NCI-H69 (cell line): ENCODE data around the gene SRP9.
"Not testable (repeated sequence)": the region's sequence is repeated elsewhere in the genome, so short reads cannot be mapped to it uniquely, and the experiment has no call there.

Experiments
- DNase-seq: peaks from one replicate; lab custom pipeline; 2025; lab: John Stamatoyannopoulos, UW

SRP9 gene

DNA sequence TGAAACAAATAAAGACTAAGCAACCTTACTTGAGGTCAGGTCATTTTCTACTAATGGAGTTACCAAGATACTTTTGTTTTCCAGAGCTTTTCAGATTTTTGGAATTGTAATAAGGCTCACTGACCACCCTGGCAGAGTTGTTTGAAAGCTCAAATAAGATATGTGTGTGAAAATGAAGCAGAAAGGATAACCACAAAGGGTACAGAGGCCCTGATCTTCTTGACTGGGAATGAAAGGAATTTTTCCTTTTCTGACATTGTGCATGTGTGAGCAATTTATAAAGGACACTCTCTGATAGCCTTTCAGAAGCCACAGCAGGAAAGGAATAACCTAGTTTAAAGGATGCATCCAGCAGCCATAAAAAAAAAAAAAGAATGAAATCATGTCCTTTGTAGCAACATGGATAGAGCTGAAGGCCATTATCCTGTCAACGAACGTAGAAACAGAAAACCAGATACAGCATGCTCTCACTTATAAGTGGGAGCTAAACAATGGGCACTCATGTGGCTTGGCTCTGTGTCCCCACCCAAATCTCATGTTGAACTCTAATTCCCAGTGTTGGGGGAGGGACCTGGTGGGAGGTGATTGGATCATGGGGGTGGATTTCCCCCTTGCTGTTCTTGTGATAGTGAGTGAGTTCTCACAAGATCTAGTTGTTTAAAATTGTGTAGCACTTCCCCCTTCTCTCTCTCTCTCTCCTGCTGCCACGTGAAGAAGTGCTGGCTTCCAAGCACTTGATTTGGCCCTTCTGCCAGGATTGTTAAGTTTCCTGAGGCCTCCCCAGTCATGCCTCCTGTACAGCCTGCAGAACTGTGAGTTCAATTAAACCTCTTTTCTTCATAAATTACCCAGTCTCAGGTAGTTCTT, 3.1 kb upstream of the SRP9 start:
- DNase-seq: no peak

DNA sequence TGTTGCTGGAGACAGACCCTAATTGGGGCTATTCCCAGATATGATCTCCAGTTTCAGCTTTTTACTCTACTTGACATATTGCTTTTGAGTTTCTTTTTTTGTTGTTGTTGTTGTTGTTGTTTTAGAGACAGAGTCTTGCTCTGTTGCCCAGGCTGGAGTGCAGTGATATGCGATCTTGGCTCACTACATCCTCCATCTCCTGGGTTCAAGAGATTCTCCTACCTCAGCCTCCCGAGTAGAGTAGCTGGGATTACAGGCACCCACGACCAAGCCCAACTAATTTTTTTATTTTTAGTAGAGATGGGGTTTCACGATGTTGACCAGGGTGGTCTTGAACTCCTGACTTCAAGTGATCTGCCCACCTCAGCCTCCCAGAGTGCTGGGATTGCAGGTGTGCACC, 1.3 kb upstream of the SRP9 start:
- DNase-seq: no peak

DNA sequence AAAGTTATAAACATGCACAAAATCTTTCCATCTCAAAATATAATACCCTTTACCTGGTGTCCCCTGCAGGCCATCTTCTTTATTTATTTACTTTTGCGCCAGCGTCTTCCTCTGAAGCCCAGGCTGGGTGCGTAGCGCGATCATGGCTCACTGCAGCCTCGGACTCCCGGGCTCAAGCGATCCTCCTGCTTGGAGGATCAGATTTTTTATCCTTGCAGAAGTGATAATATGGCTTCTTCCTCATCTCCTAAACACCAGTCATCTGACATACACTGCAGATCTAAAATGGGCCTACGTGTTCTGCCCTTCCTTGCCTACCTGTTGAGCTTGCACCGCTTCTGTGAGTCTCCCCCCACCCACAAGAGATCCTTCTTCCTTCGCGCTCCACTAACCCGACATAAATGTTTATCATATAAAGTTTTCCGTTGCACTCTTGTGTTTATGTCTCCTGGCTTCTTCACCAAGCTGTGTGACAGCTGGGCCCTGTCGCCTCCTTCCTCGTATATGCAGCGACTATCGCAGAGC, 506 bp upstream of the SRP9 start:
- DNase-seq: peak; percentile 79

DNA sequence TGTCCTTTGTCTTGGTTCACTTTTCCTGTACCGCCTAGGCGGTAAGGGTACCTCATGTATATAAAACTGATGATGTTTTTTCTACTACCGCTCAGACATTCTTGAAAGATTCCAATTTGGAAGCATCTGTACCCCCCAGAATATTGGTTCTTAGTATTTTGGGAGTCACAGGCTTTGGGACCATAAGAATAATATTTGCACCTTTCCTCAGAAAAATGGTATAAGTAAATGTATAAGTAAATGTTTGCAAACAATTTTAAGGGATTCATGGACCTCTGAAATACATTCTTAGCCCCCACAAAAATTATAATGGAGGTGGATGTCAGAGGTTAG, 677 bp downstream of the SRP9 start:
- no peak for DNase-seq

DNA sequence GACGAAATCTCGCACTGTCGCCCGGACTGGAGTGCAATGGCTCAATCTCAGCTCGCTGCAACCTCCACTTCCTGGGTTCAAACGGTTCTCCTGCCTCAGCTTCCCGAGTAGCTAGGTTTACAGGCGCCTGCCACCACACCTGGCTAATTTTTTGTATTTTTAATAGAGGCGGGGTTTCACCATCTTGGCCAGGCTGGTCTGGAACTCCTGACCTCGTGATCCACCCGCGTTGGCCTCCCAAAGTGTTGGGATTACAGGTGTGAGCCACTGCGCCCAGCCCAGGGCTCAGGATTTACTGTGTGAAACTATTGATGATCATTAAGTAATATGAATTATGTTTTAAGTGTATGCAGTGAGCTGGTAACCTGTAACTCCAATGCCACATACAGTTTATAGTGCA, 1.5 kb downstream of the SRP9 start:
- DNase-seq: not testable (repeated sequence)

DNA sequence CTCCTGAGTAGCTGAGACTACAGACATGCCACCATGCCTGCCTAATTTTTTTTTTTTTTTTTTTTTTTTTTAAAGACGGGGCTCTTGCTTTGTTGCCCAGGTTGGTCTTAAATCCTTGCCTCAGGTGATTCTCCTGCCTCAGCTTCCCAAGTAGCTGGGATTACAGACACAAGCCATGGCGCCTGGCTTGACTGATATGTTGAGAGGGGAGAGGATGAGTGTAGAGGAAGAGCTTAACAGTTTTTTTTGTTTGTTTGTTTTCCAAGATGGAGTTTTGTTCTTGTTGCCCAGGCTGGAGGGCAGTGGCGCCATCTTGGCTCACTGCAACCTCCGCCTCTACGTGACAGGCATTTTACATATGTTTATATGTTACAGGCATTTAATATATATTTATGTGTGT, 2.5 kb downstream of the SRP9 start:
- no peak for DNase-seq

DNA sequence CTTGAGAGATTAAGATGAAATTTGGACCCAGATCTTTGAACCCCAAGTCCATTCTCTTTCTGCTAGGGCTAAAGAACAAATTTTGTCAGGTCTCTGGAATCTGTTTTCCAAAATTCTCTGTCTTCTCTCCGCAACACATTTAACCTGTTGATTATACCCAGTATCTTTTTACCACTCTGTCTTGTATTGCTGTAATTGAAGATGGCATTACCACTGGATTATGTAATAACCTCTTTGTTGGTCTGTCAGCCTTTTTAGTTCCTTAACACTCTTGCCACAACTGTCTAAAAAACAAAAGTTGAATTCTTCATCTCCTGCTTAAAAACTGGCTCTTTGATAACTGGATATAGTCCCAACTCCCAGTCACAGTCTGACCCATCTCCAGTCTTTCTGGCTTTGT, 3.0 kb downstream of the SRP9 start:
- no peak for DNase-seq

DNA sequence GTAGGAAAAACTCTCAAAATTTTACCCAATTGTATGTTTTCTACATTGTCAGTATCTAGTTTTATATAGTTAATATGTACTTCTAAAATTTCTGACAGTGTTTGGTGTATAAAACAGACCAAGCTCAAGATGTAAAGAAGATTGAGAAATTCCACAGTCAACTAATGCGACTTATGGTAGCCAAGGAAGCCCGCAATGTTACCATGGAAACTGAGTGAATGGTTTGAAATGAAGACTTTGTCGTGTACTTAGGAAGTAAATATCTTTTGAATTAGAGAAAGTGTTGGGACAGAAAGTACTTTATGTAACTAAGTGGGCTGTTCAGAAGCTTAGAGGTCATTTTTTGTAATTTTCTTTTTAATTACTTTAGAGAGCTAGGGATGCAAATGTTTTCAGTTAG, 11.5 kb downstream of the SRP9 start:
- not testable (repeated sequence) for DNase-seq

DNA sequence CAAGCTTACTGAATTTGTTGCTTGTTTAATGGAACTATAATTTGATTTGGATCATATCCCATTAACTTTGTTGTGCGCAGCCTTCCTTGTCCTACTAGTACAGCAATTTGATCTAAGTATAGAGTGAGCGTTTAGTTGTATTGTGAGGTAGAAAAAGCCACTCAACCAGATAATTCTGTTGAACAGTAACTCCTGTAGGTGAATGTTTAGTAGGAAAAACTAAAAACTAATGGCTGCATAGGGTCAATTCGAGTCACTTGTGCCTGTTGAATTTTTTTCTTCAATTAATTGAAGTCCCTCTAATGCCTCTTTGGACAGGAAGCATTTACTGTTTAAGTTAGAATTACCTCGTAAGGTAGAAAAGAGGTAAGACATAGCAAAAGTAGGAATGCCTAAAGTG, 17.3 kb downstream of the SRP9 start:
- DNase-seq: no peak

DNA sequence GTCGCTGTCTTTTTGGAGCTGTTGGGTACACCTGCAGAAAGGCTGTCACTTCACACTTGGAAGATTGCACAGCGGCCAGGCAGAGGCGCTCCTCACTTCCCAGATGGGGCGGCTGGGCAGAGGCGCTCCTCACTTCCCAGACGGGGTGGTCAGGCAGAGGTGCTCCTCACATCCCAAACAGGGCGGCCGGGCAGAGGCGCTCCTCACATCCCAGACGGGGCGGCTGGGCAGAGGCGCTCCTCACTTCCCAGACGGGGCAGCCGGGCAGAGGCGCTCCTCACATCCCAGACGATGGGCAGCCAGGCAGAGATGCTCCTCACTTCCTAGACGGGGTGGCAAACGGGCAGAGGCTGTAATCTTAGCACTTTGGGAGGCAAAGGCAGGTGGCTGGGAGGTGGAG, 18.5 kb downstream of the SRP9 start:
- not testable (repeated sequence) for DNase-seq

DNA sequence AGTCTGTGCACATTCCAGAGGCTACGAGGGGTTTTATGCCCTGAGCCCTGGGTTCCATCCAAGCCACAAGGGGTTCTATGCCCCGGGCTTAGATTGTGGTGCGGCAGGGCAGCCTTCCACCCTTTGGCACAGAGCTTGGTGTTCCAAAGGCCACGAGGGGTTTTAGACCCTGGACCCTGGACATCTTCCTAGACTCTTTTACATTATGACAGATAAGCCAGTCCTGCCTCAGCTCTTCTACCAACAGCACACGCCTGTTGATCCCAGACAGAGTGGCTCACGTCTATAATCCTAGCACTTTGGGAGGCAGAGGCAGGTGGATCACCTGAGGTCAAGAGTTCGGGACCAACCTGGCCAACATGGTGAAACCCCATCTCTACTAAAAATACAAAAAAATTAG, 23.5 kb downstream of the SRP9 start:
- not testable (repeated sequence) for DNase-seq

DNA sequence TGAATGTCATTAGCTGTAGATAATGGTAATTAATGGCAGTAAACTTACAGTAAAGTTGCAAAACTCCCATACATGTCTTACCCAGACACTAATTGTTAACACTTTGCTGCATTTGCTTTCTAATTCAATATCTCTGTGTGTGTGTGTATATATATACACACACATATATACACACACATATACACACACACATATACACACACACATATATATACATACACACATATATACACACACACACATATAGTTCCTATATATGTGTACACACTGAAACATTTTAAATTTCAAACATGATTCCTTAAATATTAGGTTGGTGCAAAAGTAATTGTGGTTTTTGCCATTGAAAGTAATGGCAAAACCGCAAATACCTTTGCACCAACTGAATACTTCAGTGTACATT, 28.6 kb downstream of the SRP9 start:
- DNase-seq: no peak

DNA sequence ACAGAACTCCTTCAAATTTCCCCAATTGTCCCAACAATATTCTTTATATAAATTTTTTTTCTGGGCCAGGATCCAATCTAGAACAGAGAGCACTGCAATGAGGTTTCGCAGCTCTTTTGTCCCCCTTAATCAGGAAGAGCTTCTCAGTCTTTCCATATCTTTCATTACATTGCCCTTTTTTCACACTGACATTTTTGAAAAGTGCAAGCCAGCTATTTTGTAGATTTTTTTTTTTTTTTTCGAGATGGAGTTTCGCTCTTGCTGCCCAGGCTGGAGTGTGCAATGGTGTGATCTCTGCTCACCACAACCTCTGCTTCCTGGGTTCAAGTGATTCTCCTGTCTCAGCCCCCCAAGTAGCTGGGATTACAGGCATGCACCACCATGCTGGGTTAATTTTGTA, 29.1 kb downstream of the SRP9 start:
- not testable (repeated sequence) for DNase-seq

DNA sequence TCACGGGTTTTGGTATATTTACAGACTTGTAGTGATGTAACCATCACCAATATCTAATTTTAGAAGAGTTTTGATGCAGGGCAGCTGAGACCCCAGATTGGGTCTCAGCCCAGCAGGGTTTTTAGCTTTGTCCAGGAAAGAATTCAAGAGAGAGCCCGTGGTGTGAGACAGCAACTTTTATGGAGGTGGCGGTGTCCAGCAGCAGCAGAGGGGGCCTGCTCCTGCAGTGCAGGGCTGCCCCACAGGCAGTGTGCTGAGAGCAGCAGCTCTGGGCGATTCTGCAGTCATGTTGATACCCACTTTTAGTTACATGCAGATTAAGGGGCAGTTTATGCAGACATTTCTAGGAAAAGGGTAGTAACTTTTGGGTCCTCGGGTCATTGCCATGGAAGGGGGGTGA, 30.5 kb downstream of the SRP9 start:
- DNase-seq: no peak

DNA sequence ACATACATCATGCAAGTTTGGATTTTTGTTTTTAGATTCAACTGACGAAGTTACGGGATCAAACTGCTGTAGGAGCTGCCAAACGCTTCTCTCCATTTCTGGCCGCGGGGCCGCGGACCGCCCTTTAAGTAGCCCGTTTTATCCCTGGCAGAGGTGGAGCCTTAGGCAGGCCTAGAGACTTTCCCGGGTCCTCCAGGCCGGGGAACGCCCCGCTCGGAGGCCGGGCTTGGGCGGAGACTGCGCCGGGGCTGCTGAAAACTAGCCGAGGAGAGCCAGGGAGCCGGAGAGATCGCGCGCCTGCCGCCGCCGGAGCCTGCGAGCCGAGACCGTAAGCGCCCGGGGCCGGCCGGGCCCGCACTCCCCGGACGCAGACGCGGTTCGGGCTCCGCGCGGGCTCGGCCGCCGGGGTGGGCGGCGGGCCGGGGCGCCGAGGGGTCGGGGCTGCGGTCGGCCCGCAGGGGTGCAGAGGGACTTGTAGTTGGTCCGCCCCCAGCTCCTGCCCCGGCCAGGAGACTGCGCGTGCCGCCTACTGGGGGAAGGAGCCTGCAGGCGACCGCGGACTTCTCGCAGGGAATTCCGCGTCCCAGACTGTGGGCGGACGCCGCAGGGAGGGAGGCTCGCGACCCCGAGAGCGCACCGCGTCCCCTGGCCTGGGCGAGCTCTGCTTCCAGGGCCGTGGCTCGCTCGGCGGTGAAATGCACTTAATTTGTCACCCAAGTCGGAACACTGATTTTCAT, 32.4 kb downstream of the SRP9 start, which contains the start of gene EPHX1:
Gene EPHX1, plus strand, starts transcription at position 283 of the 737 bp plus-strand sequence. CDS start 18,606 bp downstream, outside the sequence.
- DNase-seq: peak; percentile 91

DNA sequence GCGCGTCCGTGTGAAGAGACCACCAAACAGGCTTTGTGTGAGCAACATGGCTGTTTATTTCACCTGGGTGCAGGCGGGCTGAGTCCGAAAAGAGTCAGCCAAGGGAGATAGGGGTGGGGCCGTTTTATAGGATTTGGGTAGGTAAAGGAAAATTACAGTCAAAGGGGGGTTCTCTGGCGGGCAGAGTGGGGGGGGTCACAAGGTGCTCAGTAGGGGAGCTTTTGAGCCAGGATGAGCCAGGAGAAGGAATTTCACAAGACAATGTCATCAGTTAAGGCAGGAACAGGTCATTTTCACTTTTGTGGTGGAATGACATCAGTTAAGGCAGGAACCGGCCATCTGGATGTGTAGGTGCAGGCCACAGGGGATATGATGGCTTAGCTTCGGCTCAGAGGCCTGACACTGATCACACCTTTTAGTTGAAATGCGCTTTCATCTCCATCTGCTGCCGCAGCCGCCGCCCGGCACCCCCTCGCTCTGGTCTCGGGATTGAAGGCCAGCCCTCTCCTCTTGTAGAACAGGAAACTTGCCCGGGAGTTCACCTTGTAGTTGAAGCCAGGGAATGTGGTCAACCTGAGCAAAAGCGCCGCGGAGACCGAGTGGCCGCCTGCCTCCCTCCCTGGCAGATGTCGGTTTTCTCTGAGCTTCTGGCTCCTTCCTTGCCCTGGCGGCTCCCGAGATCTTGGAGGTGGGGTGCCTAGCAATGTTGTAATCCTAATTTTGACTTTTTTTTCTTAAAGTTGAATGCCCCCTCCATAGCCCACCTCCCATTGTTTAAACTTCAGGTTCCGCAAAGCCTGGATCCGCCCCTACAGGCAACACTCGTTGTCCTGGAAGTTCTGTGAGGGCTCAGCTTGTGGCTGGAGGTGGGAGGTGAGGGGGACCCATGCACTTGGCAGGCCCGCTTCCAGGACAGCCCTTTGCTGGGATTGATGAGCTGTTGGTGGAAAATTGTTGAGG, 33.2 kb downstream of the SRP9 start:
- DNase-seq: peak; percentile 22

DNA sequence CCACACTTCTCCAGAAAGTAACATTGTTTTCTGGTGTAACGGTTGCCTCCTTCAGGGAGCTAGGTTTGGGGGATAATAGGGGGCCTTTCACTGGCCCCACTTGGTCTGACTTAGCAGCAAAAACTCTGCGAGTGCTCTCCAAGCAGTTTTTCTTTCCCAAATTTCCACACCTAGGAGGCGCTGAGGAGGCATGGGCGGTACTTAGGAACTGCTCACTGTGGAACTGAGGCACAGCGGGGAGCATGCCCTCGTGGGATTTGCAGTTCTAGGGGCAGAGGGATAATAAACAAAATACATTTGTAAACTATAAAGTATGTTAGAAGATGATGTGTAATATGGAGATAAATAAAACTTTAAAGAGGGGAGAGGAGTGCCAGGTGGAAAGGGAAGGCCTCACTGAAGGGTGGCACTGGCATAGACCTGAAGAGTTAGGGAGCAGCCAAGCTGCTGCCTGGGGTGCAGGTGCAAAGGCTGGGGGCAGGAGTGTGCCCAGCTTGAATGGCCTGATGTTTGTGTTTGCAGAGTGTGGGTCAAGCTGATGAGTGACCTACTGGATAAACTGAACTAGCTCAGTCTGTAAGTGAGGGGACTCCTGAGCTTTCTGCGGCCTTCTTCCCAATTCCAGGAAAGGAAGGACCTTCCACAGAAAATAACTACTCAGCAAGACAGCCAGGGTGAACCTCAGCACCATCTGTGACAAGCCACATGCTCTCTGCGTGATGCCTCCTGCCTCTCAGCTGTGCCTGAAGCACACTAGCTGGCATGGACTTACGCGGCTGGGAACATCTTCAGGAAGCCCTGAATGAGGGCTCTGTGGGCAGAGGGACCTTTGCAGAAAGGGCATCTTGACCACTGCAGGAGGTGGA, 34.2 kb downstream of the SRP9 start:
- DNase-seq: peak; percentile 73

DNA sequence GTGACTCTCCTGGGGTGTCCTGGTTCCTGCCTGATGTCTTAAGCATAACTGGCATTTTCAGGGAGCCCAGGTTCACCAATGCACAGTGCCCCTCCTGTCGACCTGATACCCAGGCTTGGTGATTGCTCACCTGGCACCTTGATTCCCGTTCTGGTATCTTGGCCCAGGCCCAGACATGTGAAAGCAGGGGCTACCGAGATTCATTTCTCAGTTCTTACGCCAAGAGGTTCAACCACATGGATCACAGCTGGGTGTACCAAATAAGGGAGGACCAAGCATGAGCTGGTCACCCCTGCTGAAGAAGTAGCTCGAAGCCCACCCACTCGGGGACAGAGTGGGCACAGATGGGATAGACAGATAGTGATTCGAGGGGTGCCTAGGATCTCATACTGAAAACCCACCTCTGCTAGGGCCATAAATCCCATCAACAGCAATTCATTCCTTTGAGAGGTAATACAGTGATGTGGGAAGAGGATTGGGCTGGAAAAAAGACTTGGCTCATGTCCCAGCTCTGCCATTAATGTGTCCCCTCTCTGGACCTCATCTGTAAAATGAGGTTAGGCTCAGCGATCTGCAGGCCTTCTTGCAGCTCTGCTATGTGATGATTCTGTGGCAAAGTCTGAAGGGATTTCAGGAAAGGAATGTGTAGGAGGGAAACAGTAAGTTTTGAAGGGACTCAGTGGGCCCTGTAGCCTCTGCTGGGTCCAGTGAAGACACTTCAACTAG, 35.0 kb downstream of the SRP9 start:
- DNase-seq: peak; percentile 49

DNA sequence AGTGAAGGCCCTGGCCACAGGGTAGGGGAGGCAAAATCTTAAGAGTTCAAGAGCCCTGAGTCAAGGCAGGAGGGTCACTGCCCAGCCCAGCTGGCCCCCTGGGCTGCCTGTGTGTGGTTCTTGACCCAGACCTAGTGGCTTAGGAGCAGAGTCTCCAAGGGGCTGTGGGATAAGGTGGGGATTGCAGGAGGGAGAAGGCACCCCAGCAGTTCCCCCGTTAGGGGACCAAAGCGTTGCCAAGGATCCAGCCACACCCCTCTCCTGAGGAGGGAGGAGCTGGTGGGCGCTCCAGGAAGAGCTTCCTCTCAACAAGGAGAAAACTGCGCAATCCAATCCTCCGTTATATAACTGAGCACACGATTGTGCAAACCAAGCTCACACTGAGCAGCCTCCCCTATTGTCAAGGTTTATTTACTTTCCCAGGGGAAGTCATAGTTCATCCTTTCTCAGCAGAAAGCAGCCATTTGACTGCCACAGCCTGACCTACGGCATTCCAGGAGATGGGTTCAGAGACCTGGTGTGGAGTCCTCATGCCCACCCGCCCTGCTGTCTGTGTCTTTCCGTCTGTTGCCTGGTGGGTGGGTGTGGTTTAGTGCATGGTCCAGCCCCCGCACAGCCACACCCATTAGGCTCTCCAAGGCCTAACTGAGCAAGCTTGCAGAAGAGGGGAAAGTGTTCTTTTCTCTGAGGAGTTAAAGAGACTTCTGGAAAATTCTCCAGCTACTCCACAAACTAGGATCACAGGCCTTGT, 35.8 kb downstream of the SRP9 start:
- peak; percentile 89 for DNase-seq

DNA sequence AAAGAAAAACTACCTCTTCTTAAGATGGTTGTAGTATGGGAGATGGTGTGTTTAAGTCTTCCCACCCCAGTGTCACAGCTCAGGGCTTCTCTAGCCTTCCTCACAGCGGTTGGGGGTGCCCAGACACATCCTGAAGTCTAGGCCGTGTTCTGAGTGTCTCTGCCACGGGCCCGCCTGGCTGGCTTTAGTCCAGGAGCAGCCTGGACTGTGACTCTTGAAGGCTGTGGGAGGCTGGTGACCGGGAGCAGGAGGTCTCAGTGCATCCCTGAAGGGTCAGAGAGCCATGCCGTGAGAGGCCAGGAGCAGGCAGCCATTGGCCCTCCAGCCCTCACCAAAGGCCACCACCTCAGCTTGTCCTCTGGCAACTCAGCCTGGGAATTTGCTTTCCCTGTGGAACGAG, 36.8 kb downstream of the SRP9 start:
- no peak for DNase-seq
